HuH-7 (cell line): Measurements from ENCODE around the gene C17orf67.

Experiments
- DNase-seq: peaks from one replicate; pipeline ENCODE4 v3.0.0; 2011; ENCODE audit warnings: low spot score

C17orf67 gene

DNA sequence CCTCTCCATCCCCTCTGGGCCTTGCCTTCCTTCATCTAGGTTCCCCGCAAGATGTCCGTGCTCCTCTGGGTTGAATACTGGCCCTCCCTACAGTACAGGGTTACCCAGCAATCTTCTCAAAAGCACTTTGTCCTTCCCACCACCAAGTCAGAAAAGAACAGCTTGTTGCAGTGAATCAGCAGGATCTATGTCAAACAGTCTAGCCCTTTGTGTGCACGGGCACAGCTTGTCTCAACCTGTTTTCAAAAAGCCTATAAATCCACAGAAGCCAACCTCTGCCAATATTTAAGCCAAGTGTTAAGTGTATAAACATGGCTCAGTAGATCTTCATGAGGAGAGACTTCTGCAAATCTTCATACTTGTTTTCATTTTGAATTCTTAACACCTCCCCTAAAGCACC lies 25.2 kb downstream of the C17orf67 start:
- DNase-seq = no peak

DNA sequence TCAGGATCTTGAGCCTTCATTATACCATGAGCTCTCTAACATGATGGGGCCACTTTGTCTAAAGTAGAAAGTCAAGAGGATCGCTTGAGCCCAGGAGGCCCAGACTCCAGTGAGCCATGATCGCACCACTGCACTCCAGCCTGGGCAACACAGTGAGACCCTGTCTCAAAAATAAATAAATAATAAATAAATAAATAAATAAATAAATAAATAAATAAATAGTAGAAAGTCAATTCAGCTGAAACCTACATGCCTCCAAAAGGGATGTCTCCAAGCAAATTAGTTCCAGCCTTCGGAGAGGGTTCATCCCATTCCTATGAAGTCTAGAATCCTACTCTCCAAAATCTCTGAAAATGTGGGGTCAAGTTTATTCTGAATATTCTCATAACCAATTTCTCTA lies 26.0 kb downstream of the C17orf67 start:
- no peak for DNase-seq

DNA sequence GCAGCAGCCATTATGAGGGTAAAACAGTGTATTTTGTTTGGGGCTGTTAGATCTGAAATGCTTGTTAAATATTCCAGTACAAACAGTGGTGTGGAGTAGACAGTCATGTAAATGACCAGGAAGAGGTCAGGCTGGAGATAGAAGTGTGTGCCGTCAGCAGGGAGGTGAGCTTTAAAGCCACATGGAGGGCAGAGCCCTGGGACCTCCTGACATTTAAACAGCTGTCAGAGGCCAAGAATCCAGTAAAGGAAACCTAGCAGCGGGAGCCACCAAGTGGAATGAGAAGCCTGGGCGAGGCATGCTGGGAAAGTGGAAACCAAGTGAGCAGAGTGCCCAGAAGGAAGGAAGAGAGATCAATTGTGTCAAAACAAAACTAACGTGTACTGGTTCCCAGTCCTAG lies 26.8 kb downstream of the C17orf67 start:
- DNase-seq = no peak

DNA sequence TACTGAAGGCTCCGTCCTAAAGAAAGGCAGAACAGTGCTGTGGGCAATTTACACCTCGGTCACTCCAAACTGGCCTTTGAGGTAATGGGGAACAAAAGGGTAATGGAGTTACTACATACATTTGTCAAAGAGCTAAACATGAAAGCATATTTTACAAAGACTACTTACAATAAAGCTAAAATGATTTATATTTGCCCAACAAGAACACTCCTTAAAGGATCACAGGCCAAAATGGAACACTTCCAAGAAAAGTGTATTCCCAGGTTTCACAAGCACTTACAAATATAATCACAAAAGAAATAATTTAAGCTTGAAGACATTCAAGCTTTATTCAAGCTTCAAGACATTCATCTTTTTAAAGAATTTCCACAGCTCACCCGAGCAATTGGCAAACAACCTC lies 29.3 kb downstream of the C17orf67 start:
- no peak for DNase-seq

DNA sequence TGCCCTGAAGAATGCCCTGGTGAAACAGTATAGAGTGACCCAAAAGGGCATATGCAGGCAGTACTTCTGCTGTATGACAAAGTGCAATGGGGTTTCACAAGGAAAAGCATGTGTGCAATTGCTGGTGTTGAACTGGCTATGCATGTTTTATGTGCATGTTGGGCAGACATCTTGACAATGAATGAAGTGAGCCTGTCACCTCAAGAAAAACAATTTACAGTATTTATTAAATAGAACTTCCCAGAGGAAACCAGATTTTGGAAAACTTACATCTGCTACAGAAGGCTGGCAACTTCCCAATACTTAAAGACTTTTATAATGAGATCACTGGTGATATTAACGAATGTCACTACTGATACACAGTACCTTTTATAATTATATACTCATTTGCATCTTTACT lies 30.6 kb downstream of the C17orf67 start:
- no peak for DNase-seq

DNA sequence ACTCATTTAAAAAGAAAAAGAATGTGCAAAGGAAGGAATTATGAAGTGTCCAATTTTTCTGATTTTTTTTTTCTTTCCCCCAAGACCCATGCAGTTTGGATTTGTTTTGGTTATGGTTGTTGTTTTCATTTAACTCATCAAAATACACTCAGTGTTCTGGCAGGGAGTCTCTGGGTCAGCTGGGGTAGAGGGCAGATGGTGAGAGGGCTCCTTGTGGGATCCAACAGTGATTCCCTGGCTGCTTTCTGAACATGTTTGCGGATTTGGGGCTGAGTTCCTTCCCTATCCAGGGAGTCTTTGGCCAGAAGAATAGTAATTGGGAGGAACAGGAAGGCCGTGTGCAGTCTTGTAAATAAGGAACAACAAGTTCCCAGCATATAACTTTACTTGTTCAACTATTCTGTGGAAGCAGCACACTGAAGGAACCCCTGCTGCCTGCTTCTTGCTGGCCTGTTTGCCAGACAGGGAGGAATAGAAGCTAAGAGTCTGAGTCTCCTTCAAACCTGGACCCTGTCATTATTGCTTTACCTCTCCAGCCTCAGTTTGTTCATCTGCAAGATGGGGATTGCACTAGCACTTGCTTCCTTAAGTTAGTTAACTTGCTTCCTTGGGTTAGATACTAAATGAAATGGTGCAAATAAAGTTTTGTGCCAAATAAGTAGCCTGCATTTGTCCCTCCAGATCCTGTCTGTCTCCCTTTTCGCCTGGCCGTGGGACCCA lies 32.1 kb downstream of the C17orf67 start:
- no peak for DNase-seq

DNA sequence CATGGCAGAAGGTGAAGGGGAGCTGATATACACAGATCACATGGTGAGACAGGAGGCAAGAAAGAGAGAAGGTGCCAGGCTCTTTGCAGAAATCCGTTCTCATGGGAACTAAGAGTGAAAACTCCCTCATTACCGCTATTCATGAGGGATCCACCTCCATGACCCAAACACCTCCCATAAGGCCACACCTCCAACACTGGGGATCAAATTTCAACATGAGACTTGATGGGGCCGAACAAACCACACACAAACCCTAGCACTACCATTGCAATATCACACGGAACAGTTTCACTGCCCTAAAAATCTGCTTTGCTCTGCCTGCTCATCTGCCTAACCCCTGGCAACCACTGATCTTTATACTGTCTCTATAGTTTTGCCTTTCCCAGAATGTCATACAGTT lies 34.8 kb downstream of the C17orf67 start:
- DNase-seq = no peak

DNA sequence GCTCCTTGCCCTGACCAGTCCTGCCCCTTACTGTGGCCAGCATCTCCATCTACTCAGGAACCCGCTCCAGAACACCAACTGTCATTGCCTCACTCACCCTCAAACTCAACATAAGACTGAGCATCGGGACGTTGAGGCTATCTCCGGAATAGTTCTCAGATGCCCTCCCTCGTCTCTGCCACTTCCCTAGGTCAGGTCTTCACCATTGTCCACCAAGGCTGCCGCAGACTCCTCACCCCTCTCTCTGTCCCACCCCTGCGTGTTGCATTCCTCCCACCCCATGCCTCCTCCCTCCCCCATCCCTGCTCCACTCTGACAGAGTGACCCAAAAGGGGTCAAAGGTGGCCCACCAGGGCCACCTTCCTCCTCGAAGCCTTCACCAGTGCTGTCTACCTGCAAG lies 37.2 kb downstream of the C17orf67 start:
- no peak for DNase-seq

DNA sequence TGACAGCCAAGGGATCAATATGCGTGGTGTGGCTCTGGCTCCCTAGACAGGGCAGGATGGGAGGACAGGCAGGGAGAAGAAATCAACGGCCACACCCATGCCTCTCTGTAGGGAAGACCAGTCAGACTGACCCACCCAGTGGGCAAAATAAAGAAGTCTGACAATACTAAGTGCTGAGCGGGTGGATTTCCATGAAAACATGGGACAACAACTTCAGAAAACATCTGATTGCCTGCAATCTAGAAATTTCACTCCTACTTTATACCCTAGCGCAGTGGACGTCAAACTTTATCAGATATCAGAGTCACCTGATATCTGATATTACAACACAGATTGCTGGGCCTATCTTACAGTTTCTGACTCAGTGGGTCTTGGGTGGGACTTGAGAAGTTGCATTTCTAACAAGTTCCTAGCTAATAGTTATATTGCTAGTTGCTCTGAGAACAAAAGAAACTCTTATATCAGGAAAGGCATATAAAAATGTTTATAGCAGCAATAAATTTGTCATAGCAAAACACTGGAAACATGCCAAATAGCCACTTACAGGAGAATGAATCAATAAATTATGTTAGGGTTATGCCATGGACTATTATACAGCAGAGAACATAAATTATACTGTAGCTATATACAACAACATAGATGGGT lies 38.4 kb downstream of the C17orf67 start:
- no peak for DNase-seq

DNA sequence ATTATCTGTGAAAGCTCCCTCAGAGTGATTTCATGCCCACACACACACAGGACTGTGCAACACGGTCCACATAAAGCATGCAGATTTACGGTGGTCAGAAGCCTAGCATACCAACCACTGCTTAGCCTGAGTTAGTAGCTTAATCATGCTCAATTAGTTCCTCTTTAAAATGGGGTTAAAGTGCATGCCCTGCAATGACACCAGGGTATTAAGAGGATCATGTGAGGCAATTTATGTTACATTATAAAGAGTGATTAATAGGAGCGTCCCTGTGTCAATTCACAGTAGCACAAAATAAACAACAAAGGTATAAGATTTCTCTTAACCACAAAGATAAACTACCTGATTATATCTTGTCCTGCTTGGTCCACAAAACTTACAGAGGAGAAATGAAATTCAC lies 39.8 kb downstream of the C17orf67 start:
- no peak for DNase-seq

DNA sequence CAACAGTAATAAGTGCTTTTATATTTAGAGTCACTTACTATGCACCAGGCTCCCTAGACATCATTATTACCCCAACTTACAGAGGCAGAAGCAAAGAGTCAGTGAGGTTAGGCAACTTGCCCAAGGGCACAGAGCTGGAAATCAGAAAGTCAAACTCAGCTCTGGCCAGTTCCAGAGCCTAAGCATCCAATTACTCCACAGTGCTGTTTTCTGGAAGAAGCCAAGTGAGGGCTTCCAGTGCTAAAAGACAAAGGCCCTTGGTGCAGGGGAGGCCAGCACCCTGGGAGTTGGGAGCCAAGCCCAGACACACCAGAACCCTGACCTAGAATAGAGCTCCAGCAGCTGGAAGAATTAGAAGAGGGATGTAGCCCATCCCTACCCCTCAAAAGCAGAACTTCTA lies 40.2 kb downstream of the C17orf67 start:
- no peak for DNase-seq

DNA sequence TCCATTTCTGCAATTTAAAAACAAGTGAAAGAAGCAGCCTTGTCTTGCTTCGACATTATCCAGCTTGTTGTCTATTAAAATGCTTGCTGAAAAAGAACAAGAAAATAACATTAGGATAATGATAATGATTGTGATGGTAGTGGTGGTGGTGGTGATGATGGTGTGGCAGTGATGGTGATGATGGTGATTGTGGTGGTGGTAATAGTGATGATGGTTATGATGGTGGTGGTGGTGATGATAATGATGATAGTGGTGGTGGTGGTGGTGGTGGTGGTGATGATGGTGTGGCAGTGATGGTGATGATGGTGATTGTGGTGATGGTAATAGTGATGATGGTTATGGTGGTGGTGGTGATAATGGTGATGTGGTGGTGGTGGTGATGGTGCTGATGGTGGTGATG lies 41.5 kb downstream of the C17orf67 start:
- DNase-seq = no peak

DNA sequence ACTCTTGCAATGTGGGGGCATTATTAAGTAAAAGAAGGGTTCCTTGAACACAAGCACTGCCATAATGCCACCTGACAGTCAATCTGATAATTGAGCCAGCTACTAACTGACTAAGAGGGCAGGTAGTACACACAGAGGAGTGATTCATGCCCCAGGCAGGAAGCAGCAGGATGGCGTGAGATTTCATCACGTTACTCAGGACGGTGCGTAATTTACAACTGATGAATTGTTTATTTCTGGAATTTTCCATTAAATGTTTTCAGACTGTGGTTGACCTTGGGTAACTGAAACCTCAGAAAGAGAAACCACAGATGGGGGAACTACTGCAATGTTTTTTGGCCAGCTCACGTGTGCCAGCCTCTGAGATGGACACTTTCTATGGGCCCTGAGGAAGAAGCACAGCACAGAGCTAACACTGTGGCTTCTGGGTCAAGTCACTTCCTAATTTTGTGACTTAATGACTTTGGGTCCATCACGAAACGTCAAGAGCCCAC lies 46.7 kb downstream of the C17orf67 start:
- DNase-seq = no peak

DNA sequence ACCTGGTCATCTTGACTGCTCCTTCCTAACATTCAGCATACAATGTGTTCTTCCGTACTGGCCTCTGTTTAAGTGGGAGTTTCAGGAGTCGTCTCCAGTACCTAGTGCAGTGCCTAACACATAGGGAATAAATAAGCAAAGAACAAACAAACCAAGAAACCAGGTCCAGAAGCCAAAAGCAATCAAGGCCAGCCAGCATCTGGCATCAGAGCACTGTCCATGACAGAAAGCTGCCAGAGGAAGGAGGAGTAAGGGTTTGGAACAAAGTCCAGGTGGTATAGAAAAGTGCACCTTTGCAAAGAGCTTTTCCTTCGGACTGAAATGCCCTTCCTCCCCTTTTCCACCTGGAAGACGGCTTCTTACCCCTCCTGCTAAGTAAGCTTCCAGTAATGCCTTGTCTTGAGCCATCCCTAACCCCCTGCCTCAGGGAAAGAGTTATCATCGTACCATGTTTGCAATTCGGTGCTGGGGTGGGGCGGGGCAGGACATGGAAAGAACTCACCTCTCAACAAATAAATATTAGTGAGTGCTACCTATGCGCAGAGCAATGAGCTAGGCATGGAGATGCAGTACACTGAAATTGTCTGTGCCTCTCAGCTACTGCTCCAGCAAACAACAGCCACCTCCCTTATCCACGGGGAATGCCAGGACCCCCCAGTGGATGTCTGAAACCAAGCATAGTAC lies 47.6 kb downstream of the C17orf67 start:
- DNase-seq = no peak

DNA sequence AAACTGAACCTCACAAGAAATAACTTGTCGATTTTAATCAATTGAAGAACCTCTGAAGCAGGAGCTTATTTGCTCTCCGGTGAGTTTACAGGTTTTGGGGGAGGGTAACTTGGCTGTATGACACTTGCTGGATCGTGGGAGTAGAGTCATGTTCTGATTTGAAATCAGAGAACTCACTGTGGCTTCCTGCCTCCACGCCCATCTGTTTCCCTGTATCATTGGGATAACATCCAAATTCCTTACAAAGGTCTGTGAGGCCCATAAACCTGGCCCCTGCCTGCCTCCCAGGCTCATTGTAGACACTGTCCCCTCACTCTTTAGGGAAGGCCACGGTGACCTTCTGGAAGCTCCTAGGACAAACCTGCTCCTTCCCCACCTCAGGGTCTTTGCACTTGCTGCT lies 48.3 kb downstream of the C17orf67 start:
- DNase-seq = no peak

DNA sequence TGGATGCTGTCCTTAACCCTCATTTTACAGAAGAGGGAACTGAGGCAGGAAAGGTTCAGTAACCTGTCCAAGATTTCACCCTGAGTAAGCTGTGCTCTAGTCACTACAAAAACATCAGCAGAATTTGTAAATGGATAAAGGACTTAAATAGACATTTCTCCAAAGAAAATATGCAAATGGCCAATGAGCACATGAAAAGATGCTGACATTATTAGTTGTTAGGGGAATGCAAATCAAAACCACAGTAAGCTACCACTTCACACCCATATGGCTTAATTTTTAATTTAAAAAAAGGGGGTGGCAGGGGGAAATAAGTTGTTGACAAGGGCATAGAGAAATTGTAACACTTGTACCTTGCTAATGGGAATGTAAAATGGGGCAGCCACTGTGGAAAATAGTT lies 51.4 kb downstream of the C17orf67 start:
- DNase-seq = no peak

DNA sequence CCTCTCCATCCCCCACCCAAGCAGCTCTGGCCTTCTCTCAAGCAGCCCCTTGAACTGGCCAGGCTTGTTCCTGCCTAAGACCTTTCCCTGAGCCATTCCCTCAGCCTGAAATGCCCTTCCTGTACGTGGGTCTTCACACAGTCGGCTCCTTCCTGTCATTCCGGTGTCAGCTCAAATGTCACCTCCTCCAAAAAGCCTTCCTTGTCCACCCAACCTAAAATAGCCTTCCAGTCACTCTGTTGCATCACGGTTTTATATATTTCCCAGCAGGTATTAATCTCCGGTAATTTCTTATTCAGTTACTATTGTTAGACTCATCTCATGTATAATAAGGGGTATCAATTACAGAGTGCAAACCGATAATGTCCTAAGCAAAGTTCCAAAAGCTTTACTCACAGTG lies 51.8 kb downstream of the C17orf67 start:
- no peak for DNase-seq

DNA sequence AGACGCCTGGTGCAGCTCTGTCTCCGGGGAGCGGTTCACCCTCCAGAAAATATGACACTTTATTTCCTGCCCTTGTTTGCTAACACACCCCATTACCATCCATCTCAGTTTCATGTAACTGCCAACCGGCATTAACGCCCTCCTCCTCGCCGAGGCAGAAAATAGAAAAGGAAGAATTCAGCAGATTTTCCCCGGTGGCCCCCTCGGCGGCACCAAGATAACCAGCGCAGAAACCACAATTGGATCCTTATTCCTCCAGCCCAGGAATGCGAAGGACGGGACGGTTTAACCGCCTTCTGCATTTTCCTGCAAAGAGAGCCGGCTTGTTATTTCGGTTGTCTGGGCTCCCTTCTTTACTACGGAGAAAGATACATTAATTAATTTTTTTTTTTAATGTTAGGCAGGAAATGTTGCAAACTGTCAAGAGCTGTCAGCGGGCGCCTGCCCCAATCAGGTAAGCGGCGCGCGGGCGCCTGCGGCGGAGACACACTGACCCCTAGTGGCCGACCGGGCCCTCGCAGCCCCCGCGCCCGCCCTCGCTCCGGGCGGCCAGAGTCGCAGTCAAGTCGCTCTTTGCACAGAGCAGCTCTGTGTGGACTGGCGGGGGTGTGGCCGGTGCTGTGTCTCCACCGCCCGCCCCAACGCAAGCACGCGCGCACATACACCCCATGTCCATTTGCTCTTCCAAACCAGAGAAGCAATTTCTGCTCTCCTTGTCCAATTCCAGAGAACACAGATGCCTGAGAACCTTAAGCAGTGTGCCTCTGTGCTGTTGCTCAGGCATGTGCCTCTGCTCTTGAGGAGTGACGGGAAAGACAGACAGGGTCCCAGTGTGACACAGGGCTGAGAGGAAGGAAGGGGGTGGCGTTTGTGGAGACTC lies 53.6 kb downstream of the C17orf67 start:
- DNase-seq = peak; percentile 73

DNA sequence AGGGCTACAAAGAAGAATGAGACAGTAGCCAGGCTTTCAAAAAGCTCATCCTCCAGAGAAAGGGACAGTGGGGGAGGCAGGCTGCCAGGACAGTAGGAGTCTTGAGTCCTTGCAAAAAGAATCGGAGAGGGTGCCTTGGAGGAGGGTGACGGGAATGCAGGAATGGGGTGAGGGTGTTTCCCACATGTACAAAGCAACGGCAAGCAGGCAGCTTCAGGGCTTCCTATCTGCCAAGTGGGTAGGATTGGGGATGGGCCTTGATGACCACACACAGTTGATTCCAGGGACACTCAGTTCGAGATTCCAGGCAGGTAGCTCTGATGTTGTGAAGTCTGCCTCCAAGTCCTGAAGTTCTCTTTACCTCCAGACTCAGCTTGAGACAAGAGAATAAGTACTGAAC lies 54.4 kb downstream of the C17orf67 start:
- DNase-seq = no peak

DNA sequence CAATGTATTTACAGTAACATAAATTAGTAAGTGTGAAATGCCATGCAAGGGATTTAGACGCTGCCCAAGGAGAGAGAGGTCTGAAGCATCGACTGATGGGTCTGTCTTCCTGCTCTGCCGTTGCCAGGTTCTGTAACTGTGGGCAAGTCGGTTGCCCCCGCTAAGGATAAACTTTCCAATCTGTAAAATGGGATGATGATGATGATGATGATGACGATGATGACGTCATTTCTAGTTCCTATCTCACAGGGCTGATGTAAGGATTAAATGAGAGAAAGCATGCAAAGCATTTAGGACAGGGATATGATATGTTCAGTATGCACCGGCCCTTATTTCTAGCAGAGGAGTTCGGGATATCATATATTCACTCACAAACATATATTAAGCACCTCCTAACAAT lies 54.8 kb downstream of the C17orf67 start:
- no peak for DNase-seq

DNA sequence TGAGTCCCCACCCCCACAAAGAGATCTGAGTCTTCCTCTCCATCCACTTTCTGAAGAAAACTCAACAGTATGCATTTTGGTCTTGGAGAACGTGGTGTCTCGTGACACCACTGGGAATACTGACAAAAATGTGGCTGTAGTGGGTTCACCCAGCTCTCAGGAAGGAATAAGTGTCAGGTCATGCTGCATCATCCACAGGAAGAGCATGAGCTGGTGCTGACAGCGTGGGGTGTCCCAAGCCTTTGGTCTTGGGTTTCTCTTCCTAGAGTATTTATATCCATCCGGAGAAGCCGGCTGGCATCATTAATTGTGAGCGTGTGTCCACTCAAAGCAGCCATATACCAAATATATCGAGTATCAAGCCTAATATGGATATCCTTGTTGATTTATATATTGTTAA lies 55.9 kb downstream of the C17orf67 start:
- DNase-seq = no peak

DNA sequence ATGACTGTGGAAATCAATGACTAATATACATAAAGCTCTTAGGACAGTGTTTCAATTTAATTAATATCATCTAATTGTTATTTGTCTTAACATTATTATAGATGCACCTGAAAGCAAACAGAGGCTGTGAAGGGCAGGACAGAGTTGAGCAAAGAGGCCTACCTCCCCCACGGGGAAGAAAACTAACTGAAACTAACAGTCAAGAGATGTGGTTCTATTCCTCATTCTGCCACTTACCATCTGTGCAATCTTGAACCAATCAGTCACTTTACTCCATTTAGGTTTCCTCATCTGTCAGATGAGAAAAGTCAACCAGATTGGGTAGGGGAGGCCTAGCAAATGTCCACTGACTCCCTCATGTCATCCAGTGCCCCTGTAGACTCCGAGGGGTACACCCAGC lies 59.1 kb downstream of the C17orf67 start:
- DNase-seq = no peak
